Spleen (tissue), 11 donors: ENCODE data around the gene KAT8. TPM values are rescaled to one million over a fixed set of nuclear protein-coding genes. Genes with fewer than 3 reads are reported as not detected.
A peak's percentile ranks its signal among the peaks of the same experiment; 100 is the strongest.

ENCODE experiments used
- DNase-seq: peaks from one replicate; pipeline ENCODE4 v3.0.0-alpha.2; 2020
- H3K27ac ChIP-seq, 8 donors: fragments of 200-600 bp; sonication (generic) in 7 of 8; 1 replicate in 4 of 8; 2 replicates in 4 of 8; pipeline versions ENCODE4 v1.5.0 to v1.8.0; 2016 to 2021; ENCODE audit warnings: inconsistent platforms in 4 of 8, mild to moderate bottlenecking in 4 of 8, moderate library complexity in 1 of 8
- H3K27me3 ChIP-seq, 7 donors: fragments of 200-600 bp; sonication (generic) in 6 of 7; replicated peaks in 1 of 7; 1 replicate in 4 of 7; 2 replicates in 3 of 7; pipeline versions ENCODE4 v1.5.0 to v1.8.0; 2016 to 2021; ENCODE audit warnings: inconsistent platforms in 3 of 7, mild to moderate bottlenecking in 1 of 7
- H3K36me3 ChIP-seq, 6 donors: fragments of 200-600 bp; sonication (generic) in 5 of 6; 1 replicate in 4 of 6; 2 replicates in 2 of 6; pipeline versions ENCODE4 v1.5.0 to v1.8.0; 2016 to 2021; ENCODE audit warnings: inconsistent platforms in 2 of 6
- H3K4me1 ChIP-seq, 6 donors: fragments of 200-600 bp; sonication (generic) in 5 of 6; 1 replicate in 3 of 6; 2 replicates in 3 of 6; pipeline versions ENCODE4 v1.5.0 to v1.8.0; 2016 to 2021; ENCODE audit warnings: inconsistent platforms in 3 of 6
- H3K4me3 ChIP-seq, 8 donors: fragments of 200-600 bp; sonication (generic) in 7 of 8; 1 replicate in 4 of 8; 2 replicates in 4 of 8; pipeline versions ENCODE4 v1.5.0 to v1.8.0; 2016 to 2021; ENCODE audit warnings: inconsistent platforms in 4 of 8, mild to moderate bottlenecking in 4 of 8, moderate library complexity in 2 of 8
- H3K9me3 ChIP-seq, 8 donors: fragments of 200-600 bp; sonication (generic) in 7 of 8; 1 replicate in 4 of 8; 2 replicates in 4 of 8; pipeline versions ENCODE4 v1.5.0 to v1.8.0; 2016 to 2021; ENCODE audit warnings: inconsistent platforms in 4 of 8
- POLR2A ChIP-seq, 3 donors: fragments of 450-650 bp; IDR thresholded peaks; one replicate each; pipeline ENCODE4 v1.5.1; 2017; ENCODE audit warnings: antibody characterized with exemption in 3 of 3, mild to moderate bottlenecking in 1 of 3
- POLR2AphosphoS5 ChIP-seq, 3 donors: sonication (generic); formaldehyde crosslinking; IDR thresholded peaks; one replicate each; pipeline ENCODE4 v1.5.1; 2017; ENCODE audit warnings: antibody characterized with exemption in 3 of 3
- WGBS, 5 donors: extraction: QIAGEN DNeasy Blood & Tissue Kit in 3 of 5; methylation state at CpG; one replicate each; pipeline versions ENCODE4 v1.1.5 to v1.1.7; 2013 to 2018; 5-methylcytosine and 5-hydroxymethylcytosine counted together
- intact Hi-C: fragments of 100-400 bp; cut with DNase I; formaldehyde crosslinking; loops from one replicate; pipeline ENCODE4 v1.15.0; 2023; ENCODE audit warnings: low total_unique reads
- polyA plus RNA-seq, 3 donors: library from polyadenylated mRNA; stranded (reverse); fragments of 200-250 nt; gene quantifications; one replicate each; pipeline ENCODE4 v1.2.1, GENCODE V29; 2013
- total RNA-seq, 7 donors: library from RNA; depleted of rRNA in 3 of 7; stranded (reverse); fragments of >200 nt in 3 of 7; fragmentation: NEBNext Ultra II Directional in 4 of 7; extraction: Animal tissue kit (Norgen Biotek cat#: 25700) in 4 of 7; gene quantifications; one replicate each; pipeline versions ENCODE4 v1.1.0 to v1.2.1, GENCODE V29; 2016 to 2021
- TF ChIP-seq, protein P1 (sequence below), 11 experiments: fragments of 200-600 bp in 7 of 11; fragments of 450-650 bp in 4 of 11; sonication (generic) in 4 of 11; IDR thresholded peaks in 8 of 11; conservative IDR thresholded peaks in 3 of 11; 1 replicate in 7 of 11; 2 replicates in 4 of 11; pipeline versions ENCODE4 v1.4.0 to v1.8.0; 2016 to 2021; ENCODE audit warnings: antibody characterized with exemption in 11 of 11, inconsistent platforms in 4 of 11, mild to moderate bottlenecking in 1 of 11
- donor health status: healthy with polysubstance abuse.
- donor health status: DM: no; HTN: no; CAD: no; lungs with moderate emphysema.
- donor health status: DM: no; HTN: no; CAD: no.
- donor health status: Bipolar disorder and iron deficiency.
- donor health status: healthy.
- donor health status: DM: no; HTN: no; CAD: no.
- donor health status: DM: yes; HTN: yes; CAD: no.

The KAT8 gene
- total and polyA plus RNA-seq, 10 donors: 48.7 to 94.8 (median 80.4) TPM

DNA sequence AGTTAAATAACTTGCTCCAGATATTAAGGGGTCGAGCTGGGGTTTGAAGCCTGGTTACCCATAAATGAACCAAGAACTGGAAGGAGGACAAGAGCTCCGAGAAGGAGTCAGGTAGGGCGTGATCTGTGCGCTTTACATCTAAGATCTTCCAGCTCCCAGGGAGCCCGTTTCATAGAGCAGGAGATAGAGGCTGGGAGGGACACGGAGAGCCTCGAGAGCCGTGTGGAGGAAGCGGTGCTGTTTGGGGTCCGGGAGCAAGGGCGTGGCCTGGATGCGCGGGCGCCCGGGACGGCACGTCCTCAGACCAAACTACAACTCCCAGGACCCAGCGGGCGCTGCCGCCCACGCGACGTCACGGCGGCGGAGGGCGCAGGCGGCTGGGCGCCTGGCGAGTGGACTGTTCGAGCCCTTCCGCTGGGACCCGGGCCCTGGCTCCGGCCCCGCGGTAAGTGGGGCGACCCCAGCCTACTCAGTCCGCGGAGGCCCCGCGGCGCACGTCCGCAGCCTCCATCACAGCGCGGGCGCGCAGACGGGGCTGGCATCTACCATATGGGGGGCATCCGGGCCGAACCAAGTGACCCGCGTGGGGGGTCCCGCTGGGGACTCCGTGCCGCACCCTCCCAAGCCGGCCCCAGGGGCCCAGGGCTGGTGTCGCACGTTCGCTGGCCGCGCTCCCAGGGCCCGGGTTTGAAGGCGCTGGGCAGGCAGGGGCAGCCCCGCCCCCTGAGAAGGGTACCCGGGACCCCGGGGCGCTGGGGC, 9.2 kb upstream of the KAT8 start, which contains the start of gene BCKDK:
BCKDK (plus strand) TSS at position 352 of the 759 bp plus-strand sequence. CDS start 838 bp downstream, outside the sequence.
- peaks cover 0 to 42% (median 37%) of the 10 kb centered on the region in 6 donors for H3K36me3 ChIP-seq

GRCh38 chr16:31108794-31109558, 8.5 kb upstream of the KAT8 start:
- Histone ChIP-seq H3K4me1 (peaks cover 11 to 65% (median 47%) of the 10 kb centered on the region in 6 donors), H3K36me3 (peaks cover 0 to 44% (median 37%) of the 10 kb centered on the region in 6 donors), H3K9me3 (no peaks in the 10 kb centered on the region), H3K27me3 (no peaks in the 10 kb centered on the region), H3K27ac (peak overlapping the region; percentile 84 to 96 (median 88)), H3K4me3 (peak overlapping the region; percentile 75 to 97 (median 86))
- TF ChIP-seq POLR2AphosphoS5 (IDR thresholded peaks at IDR 0.05): no peak
- TF ChIP-seq, protein P1, sequence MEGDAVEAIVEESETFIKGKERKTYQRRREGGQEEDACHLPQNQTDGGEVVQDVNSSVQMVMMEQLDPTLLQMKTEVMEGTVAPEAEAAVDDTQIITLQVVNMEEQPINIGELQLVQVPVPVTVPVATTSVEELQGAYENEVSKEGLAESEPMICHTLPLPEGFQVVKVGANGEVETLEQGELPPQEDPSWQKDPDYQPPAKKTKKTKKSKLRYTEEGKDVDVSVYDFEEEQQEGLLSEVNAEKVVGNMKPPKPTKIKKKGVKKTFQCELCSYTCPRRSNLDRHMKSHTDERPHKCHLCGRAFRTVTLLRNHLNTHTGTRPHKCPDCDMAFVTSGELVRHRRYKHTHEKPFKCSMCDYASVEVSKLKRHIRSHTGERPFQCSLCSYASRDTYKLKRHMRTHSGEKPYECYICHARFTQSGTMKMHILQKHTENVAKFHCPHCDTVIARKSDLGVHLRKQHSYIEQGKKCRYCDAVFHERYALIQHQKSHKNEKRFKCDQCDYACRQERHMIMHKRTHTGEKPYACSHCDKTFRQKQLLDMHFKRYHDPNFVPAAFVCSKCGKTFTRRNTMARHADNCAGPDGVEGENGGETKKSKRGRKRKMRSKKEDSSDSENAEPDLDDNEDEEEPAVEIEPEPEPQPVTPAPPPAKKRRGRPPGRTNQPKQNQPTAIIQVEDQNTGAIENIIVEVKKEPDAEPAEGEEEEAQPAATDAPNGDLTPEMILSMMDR (IDR thresholded peaks at IDR 0.05 in 8 of 11, conservative IDR thresholded peaks at IDR 0.05 in 3 of 11): no peak
- TF ChIP-seq POLR2A (IDR thresholded peaks at IDR 0.05): no peak
- intact Hi-C loops: no loop called here
- WGBS, 5 donors: 51 to 57% (median 54%) methylated on average over 28 to 55 of the region's 57 CpGs
- no peak for DNase-seq

More for the DNA sequence above, 9.2 kb upstream of the KAT8 start, which contains the start of gene BCKDK:
- peak within 1 kb of the TSS; percentile 75 to 97 (median 86) for H3K4me3 ChIP-seq
- H3K9me3 ChIP-seq: no peaks in the 10 kb centered on the region
- no peak for TF ChIP-seq POLR2A (IDR thresholded peaks at IDR 0.05)
- TF ChIP-seq, protein P1 (IDR thresholded peaks at IDR 0.05 in 8 of 11, conservative IDR thresholded peaks at IDR 0.05 in 3 of 11): no peak
- peak; percentile 91 to 92 (median 91) for TF ChIP-seq POLR2AphosphoS5 (IDR thresholded peaks at IDR 0.05)
- intact Hi-C loops: no loop called here
- peak within 1 kb of the TSS; percentile 84 to 96 (median 88) for H3K27ac ChIP-seq
- H3K27me3 ChIP-seq: no peaks in the 10 kb centered on the region
- DNase-seq: peak; percentile 95
- 4 to 14% (median 5%) methylated on average over 17 to 68 of the region's 68 CpGs for whole genome bisulfite sequencing, 5 donors
- H3K4me1 ChIP-seq: peaks cover 11 to 58% (median 40%) of the 10 kb centered on the region in 6 donors

DNA sequence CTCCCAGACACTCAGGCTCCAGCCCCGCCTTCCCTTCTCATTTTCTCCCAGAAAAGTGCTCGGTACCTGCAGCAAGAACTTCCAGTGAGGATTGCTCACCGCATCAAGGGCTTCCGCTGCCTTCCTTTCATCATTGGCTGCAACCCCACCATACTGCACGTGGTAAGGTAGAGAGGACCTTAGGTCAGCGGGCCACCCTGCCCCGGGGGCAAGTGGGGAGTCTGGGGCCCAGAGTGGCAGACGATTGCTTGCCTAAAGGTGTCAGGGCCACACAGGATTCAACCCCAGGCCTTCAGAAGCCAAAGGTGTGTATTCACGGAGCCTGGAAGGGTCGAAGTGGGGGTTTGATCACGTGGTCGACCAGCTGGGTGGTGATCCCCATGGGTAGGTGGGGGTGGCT, 7.8 kb upstream of the KAT8 start:
- TF ChIP-seq POLR2A (IDR thresholded peaks at IDR 0.05) (no peak), POLR2AphosphoS5 (IDR thresholded peaks at IDR 0.05) (no peak)
- TF ChIP-seq, protein P1 (IDR thresholded peaks at IDR 0.05 in 8 of 11, conservative IDR thresholded peaks at IDR 0.05 in 3 of 11): no peak
- intact Hi-C loops: no loop called here
- WGBS, 5 donors: 91 to 95% (median 94%) methylated on average over 10 to 12 of the region's 12 CpGs
- H3K27ac ChIP-seq: peak overlapping the region in 3 of 8 donors; percentile 87 to 96 (median 95)
- peaks cover 11 to 72% (median 48%) of the 10 kb centered on the region in 6 donors for H3K4me1 ChIP-seq
- no peaks in the 10 kb centered on the region for H3K9me3 ChIP-seq
- H3K36me3 ChIP-seq: peaks cover 0 to 44% (median 37%) of the 10 kb centered on the region in 6 donors
- no peak for DNase-seq
- peak overlapping the region in 3 of 8 donors; percentile 82 to 97 (median 88) for H3K4me3 ChIP-seq
- no peaks in the 10 kb centered on the region for H3K27me3 ChIP-seq
